Caco-2 (cell line): ENCODE results near the gene TLL1. TPM values are rescaled to one million over a fixed set of nuclear protein-coding genes. Genes with fewer than 3 reads are reported as not detected.

Experiments used
- BruUV-seq: library from RNA; stranded (reverse); fragments of 400-500 nt; replicated peaks from 2 replicates; lab custom pipeline; 2021; lab: Mats Ljungman, UMichigan
- CTCF ChIA-PET: fragments of 300-600 bp; sonication (Branson Sonifier 250); formaldehyde crosslinking; loops from one replicate; lab custom pipeline; 2022; ENCODE audit warnings: antibody characterized with exemption; lab: Charles Lee
- POLR2A ChIA-PET: fragments of 300-600 bp; sonication (Branson Sonifier 250); formaldehyde crosslinking; loops from one replicate; lab custom pipeline; 2022; ENCODE audit warnings: antibody characterized with exemption; lab: Charles Lee
- DNase-seq, 2 experiments: peaks; one replicate each; pipeline versions ENCODE4 v3.0.0 to v3.0.0-alpha.2; 2020 to 2022
- H3K27me3 ChIP-seq: replicated peaks from 2 replicates; pipeline ENCODE4 v1.6.0; 2011; ENCODE audit warnings: low read length; ENCODE audit not compliant: control insufficient read depth, insufficient read depth
- H3K36me3 ChIP-seq: 2 replicates; pipeline ENCODE4 v1.5.1; 2011; ENCODE audit warnings: low read length; ENCODE audit not compliant: control insufficient read depth, insufficient read depth
- H3K4me1 ChIP-seq: fragments of 250-450 bp; sonication (Bioruptor Pico); 2 replicates; pipeline ENCODE4 v1.5.1; 2020; ENCODE audit warnings: mild to moderate bottlenecking
- H3K4me3 ChIP-seq: 2 replicates; pipeline ENCODE4 v1.5.1; 2011; ENCODE audit warnings: low read depth, mild to moderate bottlenecking, control low read depth, low read length
- H3K9me3 ChIP-seq: fragments of 250-450 bp; sonication (Bioruptor Pico); 2 replicates; pipeline ENCODE4 v1.5.1; 2020; ENCODE audit warnings: mild to moderate bottlenecking, moderate library complexity
- H3K27ac Mint-ChIP-seq: one replicate; pipeline ENCODE4 v1.8.0; 2022; ENCODE audit warnings: mixed read lengths; ENCODE audit not compliant: unreplicated experiment
- H3K27me3 Mint-ChIP-seq: one replicate; pipeline ENCODE4 v1.8.0; 2022; ENCODE audit warnings: mixed read lengths; ENCODE audit not compliant: insufficient read depth, unreplicated experiment
- H3K36me3 Mint-ChIP-seq: one replicate; pipeline ENCODE4 v1.8.0; 2022; ENCODE audit warnings: mild to moderate bottlenecking, mixed read lengths; ENCODE audit not compliant: insufficient read depth, unreplicated experiment
- H3K4me1 Mint-ChIP-seq: one replicate; pipeline ENCODE4 v1.8.0; 2022; ENCODE audit warnings: low read depth, mixed read lengths; ENCODE audit not compliant: unreplicated experiment
- H3K4me3 Mint-ChIP-seq: one replicate; pipeline ENCODE4 v1.8.0; 2022; ENCODE audit warnings: mild to moderate bottlenecking, moderate library complexity, mixed read lengths; ENCODE audit not compliant: unreplicated experiment
- H3K9me3 Mint-ChIP-seq: one replicate; pipeline ENCODE4 v1.8.0; 2022; ENCODE audit warnings: mixed read lengths; ENCODE audit not compliant: unreplicated experiment
- CTCF ChIP-seq, 2 experiments: fragments of 200-600 bp in 1 of 2; IDR thresholded peaks; 1 replicate in 1 of 2; 2 replicates in 1 of 2; pipeline versions ENCODE4 v1.5.1 to v1.8.0; 2011 to 2022; ENCODE audit warnings: antibody characterized with exemption in 1 of 2, control low read depth in 1 of 2, inconsistent platforms in 1 of 2, low read depth in 1 of 2, low read length in 1 of 2, mild to moderate bottlenecking in 1 of 2, moderate library complexity in 1 of 2; ENCODE audit not compliant: insufficient read depth in 1 of 2, severe bottlenecking in 1 of 2, unreplicated experiment in 1 of 2
- intact Hi-C: fragments of 100-400 bp; cut with micrococcal nuclease; formaldehyde crosslinking; loops from one replicate; pipeline ENCODE4 v1.10.0; 2022; ENCODE audit not compliant: unreplicated experiment
- total RNA-seq: library from RNA; stranded (reverse); gene quantifications from 2 replicates; pipeline ENCODE4 v1.2.3, GENCODE V29; 2022

Gene TLL1
- total RNA-seq, 1 experiment from 2014 or later: 14.2 TPM

- H3K4me1 Mint-ChIP-seq: no peaks in the 10 kb centered on the region
- H3K27ac Mint-ChIP-seq: no peak overlapping the region
- intact Hi-C loops: no loop called here
- H3K4me3 Mint-ChIP-seq: no peak overlapping the region
- no peaks in the 10 kb centered on the region for H3K27me3 Mint-ChIP-seq
- H3K4me1 ChIP-seq: no peaks in the 10 kb centered on the region
- H3K4me3 ChIP-seq: no peak overlapping the region
- peaks cover 9% of the 10 kb centered on the region for H3K9me3 Mint-ChIP-seq
- H3K27me3 ChIP-seq: no peaks in the 10 kb centered on the region
- no peaks in the 10 kb centered on the region for H3K9me3 ChIP-seq
- no peak for DNase-seq
- ChIA-PET POLR2A (no interaction called here), CTCF (no interaction called here)
- no peaks in the 10 kb centered on the region for H3K36me3 ChIP-seq
- no peak for TF ChIP-seq CTCF (IDR thresholded peaks at IDR 0.05; ENCODE audit: insufficient read depth in 1 of 2, low read depth in 1 of 2, low read length in 1 of 2, severe bottlenecking in 1 of 2, unreplicated experiment in 1 of 2)
- BruUV-seq: no TSS peak
- H3K36me3 Mint-ChIP-seq: peaks cover 5% of the 10 kb centered on the region
Observed at GRCh38 chr4:166008510-166008909, 135.5 kb downstream of the TLL1 start.

GRCh38 chr4:166012129-166013030 lies 139.3 kb downstream of the TLL1 start:
- DNase-seq: no peak
- BruUV-seq: no TSS peak
- H3K36me3 ChIP-seq: no peaks in the 10 kb centered on the region
- no peak overlapping the region for H3K27ac Mint-ChIP-seq
- peaks cover 9% of the 10 kb centered on the region for H3K9me3 Mint-ChIP-seq
- CTCF ChIA-PET: no interaction called here
- H3K4me3 Mint-ChIP-seq: no peak overlapping the region
- H3K36me3 Mint-ChIP-seq: peaks cover 5% of the 10 kb centered on the region
- H3K27me3 ChIP-seq: no peaks in the 10 kb centered on the region
- no peaks in the 10 kb centered on the region for H3K9me3 ChIP-seq
- TF ChIP-seq CTCF (IDR thresholded peaks at IDR 0.05; ENCODE audit: insufficient read depth in 1 of 2, low read depth in 1 of 2, low read length in 1 of 2, severe bottlenecking in 1 of 2, unreplicated experiment in 1 of 2): no peak
- no peaks in the 10 kb centered on the region for H3K4me1 ChIP-seq
- intact Hi-C loops: no loop called here
- no peaks in the 10 kb centered on the region for H3K4me1 Mint-ChIP-seq
- POLR2A ChIA-PET: no interaction called here
- H3K27me3 Mint-ChIP-seq: no peaks in the 10 kb centered on the region
- H3K4me3 ChIP-seq: no peak overlapping the region

- no peaks in the 10 kb centered on the region for H3K4me1 ChIP-seq
- Mint-ChIP-seq H3K27ac (no peak overlapping the region), H3K4me1 (no peaks in the 10 kb centered on the region), H3K9me3 (peaks cover 9% of the 10 kb centered on the region), H3K27me3 (no peaks in the 10 kb centered on the region), H3K36me3 (no peaks in the 10 kb centered on the region), H3K4me3 (no peak overlapping the region)
- no TSS peak for BruUV-seq
- H3K4me3 ChIP-seq: no peak overlapping the region
- no peaks in the 10 kb centered on the region for H3K27me3 ChIP-seq
- no peaks in the 10 kb centered on the region for H3K36me3 ChIP-seq
- no peak for DNase-seq
- POLR2A ChIA-PET: no interaction called here
- no peaks in the 10 kb centered on the region for H3K9me3 ChIP-seq
- intact Hi-C loops: no loop called here
- CTCF ChIA-PET: no interaction called here
- no peak for TF ChIP-seq CTCF (IDR thresholded peaks at IDR 0.05; ENCODE audit: insufficient read depth in 1 of 2, low read depth in 1 of 2, low read length in 1 of 2, severe bottlenecking in 1 of 2, unreplicated experiment in 1 of 2)
Observed at GRCh38 chr4:166014411-166014810, 141.4 kb downstream of the TLL1 start.
